ENCODE data around the gene RAPH1.

Gene RAPH1

GRCh38 chr2:203484266-203485112 lies 50.6 kb downstream of the RAPH1 start:
- peak; percentile 21 to 22 for DNase-seq

- no peak for DNase-seq
Observed at GRCh38 chr2:203480623-203481022, 54.5 kb downstream of the RAPH1 start.

GRCh38 chr2:203476881-203477280 lies 58.2 kb downstream of the RAPH1 start:
- no peak for DNase-seq

GRCh38 chr2:203471323-203471722 lies 63.8 kb downstream of the RAPH1 start:
- DNase-seq = no peak

DNA sequence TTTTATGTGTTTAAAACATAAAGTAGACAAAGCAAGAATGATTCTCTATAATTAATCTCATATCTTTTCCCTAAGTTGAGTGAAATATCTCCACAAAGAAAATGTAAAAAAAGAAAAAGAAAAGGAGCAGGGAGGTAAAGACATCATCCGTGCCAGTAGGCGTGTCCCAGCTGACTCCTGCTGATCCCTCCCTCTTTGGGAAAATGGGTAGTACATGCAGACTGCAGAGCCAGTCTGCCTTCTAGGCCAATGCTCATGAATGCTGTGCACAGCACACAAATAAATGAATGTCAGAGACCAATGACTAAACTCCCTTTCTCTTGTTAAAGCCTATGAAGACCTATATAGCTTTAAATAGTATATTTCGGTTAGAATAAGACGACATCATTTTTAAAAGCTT lies 64.7 kb downstream of the RAPH1 start:
- DNase-seq = no peak

- no peak for DNase-seq
Observed at GRCh38 chr2:203469546-203469945, 65.6 kb downstream of the RAPH1 start.

GRCh38 chr2:203463266-203463678 lies 71.8 kb downstream of the RAPH1 start:
- no peak for DNase-seq

DNA sequence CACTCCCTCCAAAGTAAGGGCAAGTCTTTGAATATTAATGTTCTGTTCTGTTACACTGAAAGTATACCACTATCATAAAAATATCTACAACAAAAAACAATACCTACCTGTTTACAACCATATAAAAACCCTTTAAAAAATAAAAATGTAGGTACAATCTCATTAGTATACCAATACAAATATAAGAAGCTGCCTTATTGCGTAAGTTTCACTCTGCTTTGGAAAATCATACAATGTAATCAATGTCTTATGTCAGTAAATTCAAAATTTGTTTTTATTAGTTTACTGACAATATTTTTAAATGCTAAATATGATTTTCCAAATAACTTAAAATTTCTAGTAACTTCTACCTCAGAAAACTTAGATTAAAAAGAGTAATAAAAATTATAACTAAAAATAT lies 72.8 kb downstream of the RAPH1 start:
- DNase-seq = no peak

GRCh38 chr2:203461746-203462145 lies 73.4 kb downstream of the RAPH1 start:
- no peak for DNase-seq

DNA sequence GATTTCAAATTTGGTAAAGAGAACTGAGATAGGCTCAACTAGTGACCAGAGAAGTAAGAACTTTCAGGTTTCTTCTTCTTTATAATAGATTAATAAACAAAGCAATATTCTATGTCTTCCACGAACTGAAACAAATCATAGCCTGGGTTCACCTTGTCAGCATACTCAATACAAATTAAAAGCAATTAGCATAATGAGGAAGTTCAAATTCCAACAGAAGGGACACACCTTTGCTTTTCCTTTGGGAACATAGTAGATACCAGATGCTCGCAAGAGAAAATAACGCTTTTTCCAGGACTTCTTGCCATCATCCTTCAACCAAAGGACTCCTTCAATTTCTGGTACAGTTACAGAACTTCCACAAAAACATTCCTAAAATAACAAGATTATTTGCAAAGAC lies 79.9 kb downstream of the RAPH1 start:
- no peak for DNase-seq

DNA sequence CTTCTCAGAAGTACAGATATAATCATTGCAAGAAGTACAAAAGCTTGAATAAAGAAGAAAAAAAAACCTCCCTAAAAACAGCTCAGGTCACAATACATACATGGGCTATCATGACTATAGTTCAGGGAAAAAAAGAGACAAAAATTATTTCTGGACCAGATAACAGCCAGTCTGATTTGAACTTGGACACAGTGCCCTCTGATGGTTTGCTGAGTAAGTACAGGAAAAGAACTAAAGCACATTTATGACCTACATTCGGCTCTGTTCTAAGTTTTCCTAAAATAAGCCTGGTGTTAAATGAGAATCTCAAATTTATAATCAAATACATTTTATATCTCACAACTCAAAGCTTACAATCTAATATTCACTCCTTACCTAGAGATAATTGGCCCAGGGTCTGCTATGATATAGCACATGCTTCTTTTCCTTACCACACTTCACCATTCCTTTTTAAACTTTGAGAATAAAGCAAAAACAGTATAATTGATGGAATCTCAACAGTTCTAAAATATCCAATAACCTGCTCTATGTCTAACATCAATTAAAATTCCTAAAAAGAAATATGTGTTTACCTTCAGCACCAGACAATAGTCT lies 81.1 kb downstream of the RAPH1 start:
- DNase-seq = peak; percentile 68 to 69

- DNase-seq = peak; percentile 24 to 35
Observed at GRCh38 chr2:203451689-203452088, 83.4 kb downstream of the RAPH1 start.

DNA sequence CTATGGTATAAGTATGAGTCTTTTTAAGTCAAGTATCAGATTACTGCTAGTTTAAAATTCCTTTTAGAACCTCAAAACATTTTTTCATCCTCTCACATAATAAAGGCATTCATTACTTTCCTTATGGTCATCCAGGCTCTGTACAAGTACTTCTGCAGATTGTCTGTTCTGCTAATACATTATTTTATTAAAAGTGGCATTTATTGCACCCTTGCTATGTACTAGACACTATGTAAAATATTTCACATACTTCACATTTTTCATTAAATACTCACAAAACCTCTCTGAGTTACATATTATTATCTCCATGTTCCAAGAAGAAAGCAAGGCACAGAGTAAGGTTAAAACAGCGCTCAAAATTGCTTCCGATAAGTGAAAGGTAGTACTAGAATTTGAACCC lies 84.1 kb downstream of the RAPH1 start:
- DNase-seq = no peak

- no peak for DNase-seq
Observed at GRCh38 chr2:203450561-203450960, 84.5 kb downstream of the RAPH1 start.

- no peak for DNase-seq
Observed at GRCh38 chr2:203446780-203447179, 88.3 kb downstream of the RAPH1 start.

GRCh38 chr2:203446071-203446481 lies 89.0 kb downstream of the RAPH1 start:
- no peak for DNase-seq

DNA sequence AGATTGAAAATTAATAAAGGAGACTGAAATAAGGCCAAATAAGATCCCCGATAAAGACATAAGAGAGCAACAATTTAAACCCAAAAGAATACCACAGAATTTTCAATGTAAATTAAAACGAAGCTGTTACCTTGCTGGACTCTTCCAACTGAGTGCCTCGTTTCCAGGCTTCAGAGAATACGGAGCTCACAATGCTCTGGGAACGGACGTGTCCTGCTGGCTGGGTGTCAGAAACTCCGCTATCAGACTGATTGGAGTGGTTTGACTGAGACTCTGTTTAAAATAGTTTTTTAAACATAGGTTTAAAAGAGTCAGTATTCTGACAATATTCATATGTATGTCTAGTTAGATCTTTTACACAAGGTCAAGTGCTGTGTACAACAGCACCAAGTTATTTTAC lies 90.4 kb downstream of the RAPH1 start:
- DNase-seq = no peak

GRCh38 chr2:203442463-203442862 lies 92.6 kb downstream of the RAPH1 start:
- DNase-seq = no peak

DNA sequence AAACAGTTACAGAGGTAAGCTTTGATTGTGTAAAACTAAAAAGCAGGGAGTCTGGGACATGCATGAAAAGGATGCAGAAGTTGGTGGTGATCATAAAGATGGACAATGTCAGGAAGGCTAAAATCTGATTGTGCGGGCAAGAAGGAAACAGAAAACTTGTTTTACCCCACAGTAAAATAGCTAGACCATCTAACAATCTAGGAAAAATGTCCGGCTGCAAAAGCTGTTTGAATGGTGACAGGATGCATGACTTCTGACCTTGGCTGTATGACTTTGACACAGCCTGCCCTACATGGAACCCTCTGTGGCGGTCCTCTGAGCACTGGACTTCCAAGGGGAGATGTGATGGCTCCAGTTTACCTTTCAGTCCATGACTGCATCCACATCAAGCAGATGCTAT lies 93.6 kb downstream of the RAPH1 start:
- DNase-seq = no peak

DNA sequence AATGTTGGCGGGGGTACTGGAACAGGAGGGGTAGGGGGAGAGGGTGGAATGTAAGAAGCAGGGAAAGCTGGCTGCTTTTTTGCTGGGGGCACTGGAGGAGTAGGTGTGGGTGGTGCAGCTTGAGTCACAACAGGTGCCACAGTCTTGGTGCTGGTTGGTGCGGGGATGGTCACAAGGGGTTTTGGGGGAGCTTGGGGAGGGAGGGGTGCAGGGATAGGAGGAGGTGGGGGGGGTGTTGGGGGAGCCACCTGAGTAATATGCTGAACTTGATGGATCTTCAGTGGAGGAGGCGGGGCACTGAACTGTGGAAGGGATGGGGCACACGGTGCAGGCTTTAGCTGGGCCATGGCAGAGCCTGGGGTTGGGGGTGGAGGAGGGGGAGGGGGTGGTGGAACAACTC lies 94.4 kb downstream of the RAPH1 start:
- DNase-seq = no peak

GRCh38 chr2:203438528-203438927 lies 96.6 kb downstream of the RAPH1 start:
- DNase-seq = no peak

- no peak for DNase-seq
Observed at GRCh38 chr2:203437511-203437910, 97.6 kb downstream of the RAPH1 start.

DNA sequence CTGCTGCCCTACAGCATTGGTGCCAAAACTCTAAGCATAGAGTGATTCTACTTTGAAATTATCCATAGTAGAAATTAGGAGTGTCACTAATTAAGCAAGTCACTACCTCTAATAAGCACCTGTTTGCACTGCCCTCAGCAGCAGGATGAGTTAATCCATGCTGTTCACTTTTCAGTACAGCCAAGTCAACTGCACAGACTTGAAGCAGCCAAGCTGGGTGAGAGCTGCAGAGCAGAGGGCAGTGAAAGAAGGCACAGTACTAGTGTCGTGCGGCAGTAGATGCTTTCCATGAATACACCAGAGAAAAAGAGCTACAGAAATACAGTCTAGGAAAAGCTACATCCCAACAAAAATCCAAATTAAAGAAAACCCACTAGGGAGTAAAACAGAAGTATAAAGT lies 98.6 kb downstream of the RAPH1 start:
- no peak for DNase-seq

GRCh38 chr2:203432811-203433210 lies 102.3 kb downstream of the RAPH1 start:
- no peak for DNase-seq

Measured in AML-193 (cell line).